ENCODE results near the gene IGFBP2. TPM values are rescaled to one million over a fixed set of nuclear protein-coding genes. Genes with fewer than 3 reads are reported as not detected.

Gene IGFBP2
- total and polyA plus RNA-seq, 2 of the 8 experiments (the other 6 are each of a cell fraction or from before 2014, with no cell fraction given) = 326 to 782 TPM

- TF ChIP-seq ASH2L (IDR thresholded peaks at IDR 0.05; ENCODE audit: low read length) = no peak
Measured at GRCh38 chr2:216658757-216659156, 25.5 kb downstream of the IGFBP2 start (continued).

Measured in H1 (cell line).